Tibial nerve (tissue), 3 donors: ENCODE results near the gene MAGEC2.

Experiments
- POLR2A ChIP-seq, 2 donors: fragments of 450-650 bp; IDR thresholded peaks; one replicate each; pipeline ENCODE4 v1.6.1; 2017; ENCODE audit warnings: antibody characterized with exemption in 2 of 2, mild to moderate bottlenecking in 2 of 2, moderate library complexity in 2 of 2
- TF ChIP-seq, protein P1 (sequence below), 5 experiments: fragments of 200-600 bp in 3 of 5; fragments of 450-650 bp in 2 of 5; sonication (generic) in 3 of 5; IDR thresholded peaks; one replicate each; pipeline ENCODE4 v1.5.1; 2016 to 2019; ENCODE audit warnings: antibody characterized with exemption in 5 of 5, mild to moderate bottlenecking in 3 of 5, moderate library complexity in 2 of 5

GRCh38 chrX:142214081-142214480 lies 9.0 kb upstream of the MAGEC2 start:
- no peak for TF ChIP-seq POLR2A (IDR thresholded peaks at IDR 0.05)
- TF ChIP-seq, protein P1, sequence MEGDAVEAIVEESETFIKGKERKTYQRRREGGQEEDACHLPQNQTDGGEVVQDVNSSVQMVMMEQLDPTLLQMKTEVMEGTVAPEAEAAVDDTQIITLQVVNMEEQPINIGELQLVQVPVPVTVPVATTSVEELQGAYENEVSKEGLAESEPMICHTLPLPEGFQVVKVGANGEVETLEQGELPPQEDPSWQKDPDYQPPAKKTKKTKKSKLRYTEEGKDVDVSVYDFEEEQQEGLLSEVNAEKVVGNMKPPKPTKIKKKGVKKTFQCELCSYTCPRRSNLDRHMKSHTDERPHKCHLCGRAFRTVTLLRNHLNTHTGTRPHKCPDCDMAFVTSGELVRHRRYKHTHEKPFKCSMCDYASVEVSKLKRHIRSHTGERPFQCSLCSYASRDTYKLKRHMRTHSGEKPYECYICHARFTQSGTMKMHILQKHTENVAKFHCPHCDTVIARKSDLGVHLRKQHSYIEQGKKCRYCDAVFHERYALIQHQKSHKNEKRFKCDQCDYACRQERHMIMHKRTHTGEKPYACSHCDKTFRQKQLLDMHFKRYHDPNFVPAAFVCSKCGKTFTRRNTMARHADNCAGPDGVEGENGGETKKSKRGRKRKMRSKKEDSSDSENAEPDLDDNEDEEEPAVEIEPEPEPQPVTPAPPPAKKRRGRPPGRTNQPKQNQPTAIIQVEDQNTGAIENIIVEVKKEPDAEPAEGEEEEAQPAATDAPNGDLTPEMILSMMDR (IDR thresholded peaks at IDR 0.05): no peak
